GM12878 (cell line): ENCODE data around the gene MLEC. TPM values are rescaled to one million over a fixed set of nuclear protein-coding genes. Genes with fewer than 3 reads are reported as not detected.
A peak's percentile ranks its signal among the peaks of the same experiment; 100 is the strongest.

Experiments used
- ASH2L ChIP-seq: fragments of 300-600, 200-600 bp; sonication (generic); IDR thresholded peaks from 2 replicates; pipeline ENCODE4 v1.6.1; 2017; ENCODE audit warnings: low read depth, mild to moderate bottlenecking, borderline replicate concordance
- ATF7 ChIP-seq: fragments of 450-650 bp; IDR thresholded peaks from 2 replicates; pipeline ENCODE4 v1.6.1; 2016; ENCODE audit warnings: low read depth, mild to moderate bottlenecking
- BACH1 ChIP-seq: fragments of 450-650 bp; IDR thresholded peaks from 2 replicates; pipeline ENCODE4 v1.6.1; 2017; ENCODE audit warnings: mild to moderate bottlenecking, borderline replicate concordance
- BCL11A ChIP-seq: IDR thresholded peaks from 2 replicates; pipeline ENCODE4 v1.6.1; 2011; ENCODE audit warnings: low read depth, low read length
- CBX5 ChIP-seq: sonication (generic); IDR thresholded peaks from 2 replicates; pipeline ENCODE4 v1.6.1; 2016; ENCODE audit warnings: low read depth, moderate library complexity, mild to moderate bottlenecking, inconsistent platforms
- CHD2 ChIP-seq: IDR thresholded peaks from 2 replicates; pipeline ENCODE4 v1.6.1; 2011; ENCODE audit warnings: low read depth, low read length, improper control_type of control experiment, borderline replicate concordance
- CREM ChIP-seq: IDR thresholded peaks from 2 replicates; pipeline ENCODE4 v1.6.1; 2014; ENCODE audit warnings: antibody characterized with exemption, low read depth
- E4F1 ChIP-seq: fragments of 450-650 bp; IDR thresholded peaks from 2 replicates; pipeline ENCODE4 v1.6.1; 2018; ENCODE audit warnings: borderline replicate concordance, mild to moderate bottlenecking; ENCODE audit not compliant: partially characterized antibody
- EED ChIP-seq: sonication (generic); IDR thresholded peaks from 2 replicates; pipeline ENCODE4 v1.6.1; 2016; ENCODE audit warnings: antibody characterized with exemption, low read depth
- IRF3 ChIP-seq: fragments of 450-650 bp; IDR thresholded peaks from 2 replicates; pipeline ENCODE4 v1.6.1; 2014; ENCODE audit warnings: mild to moderate bottlenecking
- JUNB ChIP-seq: IDR thresholded peaks from 2 replicates; pipeline ENCODE4 v1.6.1; 2016; ENCODE audit warnings: antibody characterized with exemption, mild to moderate bottlenecking
- MEF2A ChIP-seq: IDR thresholded peaks from 2 replicates; pipeline ENCODE4 v1.6.1; 2011; ENCODE audit warnings: low read depth, mild to moderate bottlenecking, low read length, moderate library complexity; ENCODE audit not compliant: insufficient read depth
- MEF2B ChIP-seq: fragments of 450-650 bp; IDR thresholded peaks from 2 replicates; pipeline ENCODE4 v1.6.1; 2018; ENCODE audit warnings: mild to moderate bottlenecking, moderate library complexity; ENCODE audit not compliant: partially characterized antibody, poor library complexity, severe bottlenecking
- MLLT1 ChIP-seq: fragments of 450-650 bp; IDR thresholded peaks from 2 replicates; pipeline ENCODE4 v1.6.1; 2016; ENCODE audit warnings: mild to moderate bottlenecking
- NR2C2 ChIP-seq: IDR thresholded peaks from 2 replicates; pipeline ENCODE4 v1.6.1; 2011; ENCODE audit warnings: borderline replicate concordance, low read depth; ENCODE audit not compliant: control insufficient read depth, insufficient read length
- NR2F1 ChIP-seq: fragments of 450-650 bp; conservative IDR thresholded peaks from 2 replicates; pipeline ENCODE4 v1.6.1; 2017; ENCODE audit warnings: mild to moderate bottlenecking
- NRF1 ChIP-seq: conservative IDR thresholded peaks from 2 replicates; pipeline ENCODE4 v1.6.1; 2011; ENCODE audit warnings: mild to moderate bottlenecking, low read depth, low read length, improper control_type of control experiment
- POLR2AphosphoS5 ChIP-seq: IDR thresholded peaks from 2 replicates; pipeline ENCODE4 v1.6.1; 2011; ENCODE audit warnings: mild to moderate bottlenecking, low read length, inconsistent platforms
- RELB ChIP-seq: fragments of 450-650 bp; IDR thresholded peaks from 2 replicates; pipeline ENCODE4 v1.6.1; 2017; ENCODE audit warnings: low read depth, mild to moderate bottlenecking, moderate library complexity
- RUNX3 ChIP-seq: IDR thresholded peaks from 2 replicates; pipeline ENCODE4 v1.6.1; 2012; ENCODE audit warnings: low read length, inconsistent platforms
- SREBF2 ChIP-seq: IDR thresholded peaks from 2 replicates; pipeline ENCODE4 v1.6.1; 2012; ENCODE audit warnings: mild to moderate bottlenecking, low read length
- ZNF274 ChIP-seq: IDR thresholded peaks from one replicate; pipeline ENCODE4 v1.8.0; 2011; ENCODE audit not compliant: insufficient read length, insufficient read depth
- ZNF384 ChIP-seq: IDR thresholded peaks from 2 replicates; pipeline ENCODE4 v1.6.1; 2012; ENCODE audit warnings: low read depth, mild to moderate bottlenecking, low read length, improper control_type of control experiment, borderline replicate concordance
- polyA plus RNA-seq, 11 experiments: library from polyadenylated mRNA; depleted of rRNA in 4 of 11; unstranded in 6 of 11; stranded (reverse) in 5 of 11; fragments of >200 nt; fragmentation: Nextera tagmentation in 4 of 11; fragmentation: Illumina TruSeq in 1 of 11; extraction: Ambion mirVana in 4 of 11; extraction: Trizol in 1 of 11; gene quantifications; 1 replicate in 1 of 11; 2 replicates in 10 of 11; pipeline versions ENCODE4 v1.2.1 to v1.2.3, GENCODE V29; 2011 to 2016; ENCODE audit warnings: inconsistent platforms in 2 of 11, missing spikeins in 2 of 11, low read depth in 1 of 11
- total RNA-seq, 4 experiments: library from RNA; depleted of rRNA in 3 of 4; stranded (reverse); fragments of >200 nt in 3 of 4; fragmentation: Illumina TruSeq in 1 of 4; extraction: Trizol in 1 of 4; gene quantifications; 2 replicates each; pipeline versions ENCODE4 v1.2.1 to v1.2.3, GENCODE V29; 2013 to 2021

Gene MLEC
- total and polyA plus RNA-seq, 10 of the 15 experiments (the other 5 are each of a cell fraction or from before 2014, with no cell fraction given), result 26.7 to 172 (median 103) TPM

GRCh38 chr12:120668868-120669840 is 17.8 kb upstream of the MLEC start (continued):
- TF ChIP-seq NR2C2, result no peak
- peak; percentile 18; the same call in 1 of the 2 replicates for TF ChIP-seq BCL11A
- TF ChIP-seq ZNF274, result no peak
- peak; percentile 45; the same call in 1 of the 2 replicates for TF ChIP-seq POLR2AphosphoS5
- peak; percentile 70; the same call in 1 of the 2 replicates for TF ChIP-seq ASH2L
- peak; percentile 79 for TF ChIP-seq RELB
- TF ChIP-seq ZNF384, result peak; percentile 85
- no peak for TF ChIP-seq IRF3
- peak; percentile 71; the same call in 1 of the 2 replicates for TF ChIP-seq MLLT1
- TF ChIP-seq ATF7, result peak; percentile 75
- peak; percentile 77 for TF ChIP-seq EED
- TF ChIP-seq NR2F1, result 0 out of 2 replicates have a peak, but pooled peaks have one; percentile 45
- no peak for TF ChIP-seq NRF1
- TF ChIP-seq E4F1, result peak; percentile 75
- peak; percentile 59; the same call in 1 of the 2 replicates for TF ChIP-seq BACH1
- TF ChIP-seq CHD2, result peak; percentile 41; the same call in 1 of the 2 replicates
- TF ChIP-seq SREBF2, result peak; percentile 71
- 0 out of 2 replicates have a peak, but pooled peaks have one; percentile 33 for TF ChIP-seq CBX5
- no peak for TF ChIP-seq JUNB
- peak; percentile 82; the same call in 1 of the 2 replicates for TF ChIP-seq MEF2A
- TF ChIP-seq RUNX3, result peak; percentile 56; the same call in 1 of the 2 replicates
- TF ChIP-seq CREM, result 0 out of 2 replicates have a peak, but pooled peaks have one; percentile 17
- TF ChIP-seq MEF2B, result peak; percentile 81
